MM.1S (cell line): ENCODE results near the gene HYPK.

Experiments used
- EZH2 ChIP-seq: fragments of 300-600 bp; sonication (generic); optimal IDR thresholded peaks from 2 replicates; pipeline ENCODE3; 2017; ENCODE audit warnings: low read depth, mild to moderate bottlenecking, antibody characterized with exemption, low read length, mixed read lengths
- EZH2phosphoT487 ChIP-seq: fragments of 300-600 bp; sonication (generic); IDR thresholded peaks from 2 replicates; pipeline ENCODE4 v1.6.1; 2018; ENCODE audit warnings: antibody characterized with exemption, low read length
- TF ChIP-seq, protein P1 (sequence below): fragments of 300-600 bp; sonication (generic); IDR thresholded peaks from 2 replicates; pipeline ENCODE4 v1.5.1; 2016; ENCODE audit warnings: antibody characterized with exemption, low read length, mixed read lengths

DNA sequence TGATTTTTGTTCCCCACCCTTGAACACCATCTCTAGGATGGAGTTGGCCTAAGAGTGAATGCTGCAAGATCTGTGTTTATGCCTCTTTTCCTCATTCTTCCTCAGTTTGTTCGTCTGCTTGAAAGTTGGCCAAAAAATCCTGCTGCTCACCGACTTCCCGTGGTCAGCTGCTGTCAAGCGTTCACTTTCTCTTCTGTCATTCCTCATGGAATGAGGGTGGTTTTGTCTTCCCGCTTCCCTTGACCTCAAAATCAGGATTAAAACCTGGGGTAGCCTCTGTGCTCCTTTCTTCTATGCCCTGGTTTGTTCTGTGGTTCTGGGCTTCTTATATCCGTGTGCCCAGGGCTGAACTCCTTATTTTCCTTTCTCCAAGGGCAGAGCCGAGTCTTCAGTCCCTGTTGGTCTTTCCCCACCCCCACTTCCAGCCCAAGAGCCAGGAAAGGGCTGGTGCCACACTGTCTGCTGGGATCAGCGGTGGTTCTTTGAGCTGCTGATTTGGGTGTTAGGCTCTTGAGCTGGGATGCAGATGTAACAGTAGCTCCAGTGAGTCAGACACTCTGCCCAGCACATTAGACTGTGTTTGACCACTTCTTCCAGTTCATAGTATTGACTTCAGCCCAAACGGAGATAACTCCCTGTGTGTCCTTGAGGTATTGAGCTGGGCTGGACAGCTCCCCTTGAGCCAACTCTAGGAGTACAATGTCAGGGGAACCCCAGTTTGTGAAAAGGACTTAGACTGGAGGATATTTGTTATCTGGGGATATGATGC lies 5.9 kb upstream of the HYPK start:
- TF ChIP-seq, protein P1, sequence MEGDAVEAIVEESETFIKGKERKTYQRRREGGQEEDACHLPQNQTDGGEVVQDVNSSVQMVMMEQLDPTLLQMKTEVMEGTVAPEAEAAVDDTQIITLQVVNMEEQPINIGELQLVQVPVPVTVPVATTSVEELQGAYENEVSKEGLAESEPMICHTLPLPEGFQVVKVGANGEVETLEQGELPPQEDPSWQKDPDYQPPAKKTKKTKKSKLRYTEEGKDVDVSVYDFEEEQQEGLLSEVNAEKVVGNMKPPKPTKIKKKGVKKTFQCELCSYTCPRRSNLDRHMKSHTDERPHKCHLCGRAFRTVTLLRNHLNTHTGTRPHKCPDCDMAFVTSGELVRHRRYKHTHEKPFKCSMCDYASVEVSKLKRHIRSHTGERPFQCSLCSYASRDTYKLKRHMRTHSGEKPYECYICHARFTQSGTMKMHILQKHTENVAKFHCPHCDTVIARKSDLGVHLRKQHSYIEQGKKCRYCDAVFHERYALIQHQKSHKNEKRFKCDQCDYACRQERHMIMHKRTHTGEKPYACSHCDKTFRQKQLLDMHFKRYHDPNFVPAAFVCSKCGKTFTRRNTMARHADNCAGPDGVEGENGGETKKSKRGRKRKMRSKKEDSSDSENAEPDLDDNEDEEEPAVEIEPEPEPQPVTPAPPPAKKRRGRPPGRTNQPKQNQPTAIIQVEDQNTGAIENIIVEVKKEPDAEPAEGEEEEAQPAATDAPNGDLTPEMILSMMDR = no peak
- TF ChIP-seq EZH2 (no peak), EZH2phosphoT487 (no peak)
